Measurements from ENCODE around the gene AMDHD2.
"Not testable (repeated sequence)": the region's sequence is repeated elsewhere in the genome, so short reads cannot be mapped to it uniquely, and the experiment has no call there.

The AMDHD2 gene

DNA sequence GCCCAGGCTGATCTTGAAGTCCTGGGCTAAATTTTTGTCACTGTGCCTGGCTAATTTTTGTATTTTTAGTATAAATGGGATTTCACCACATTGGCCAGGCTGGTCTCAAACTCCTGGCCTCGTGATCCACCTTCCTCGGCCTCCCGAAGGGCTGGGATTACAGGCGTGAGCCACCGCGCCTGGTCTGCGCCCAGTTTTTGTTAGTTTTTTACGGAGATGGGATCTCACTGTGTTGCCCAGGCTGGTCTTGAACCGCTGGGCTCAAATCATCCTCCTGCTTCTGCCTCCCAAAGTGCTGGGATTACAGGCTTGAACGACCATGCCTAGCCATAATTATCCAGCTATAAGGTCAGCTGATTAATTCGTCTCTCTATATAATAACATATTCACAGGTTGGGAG lies 13.7 kb downstream of the AMDHD2 start:
- no peak for DNase-seq (ENCODE audit: low read depth, low spot score)

DNA sequence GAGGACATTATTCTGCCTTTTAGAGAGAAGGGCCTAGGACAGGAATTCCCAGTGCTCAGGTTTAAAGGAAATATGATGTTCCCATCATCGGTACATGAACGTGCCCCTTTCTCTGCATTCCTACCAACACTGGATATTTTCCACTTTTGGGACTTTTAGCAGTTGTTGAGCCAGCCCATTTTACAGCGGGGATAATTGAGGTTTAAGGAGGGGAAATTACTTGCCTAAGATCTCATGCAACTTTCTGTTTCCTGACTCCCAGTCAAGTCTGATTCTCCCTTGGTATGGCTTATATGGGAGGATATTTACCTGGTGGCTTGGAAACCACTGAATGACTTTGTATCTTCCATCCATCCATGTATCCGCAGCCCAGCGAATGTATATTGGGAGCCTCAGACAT lies 14.2 kb downstream of the AMDHD2 start:
- not testable (repeated sequence) for DNase-seq (ENCODE audit: low read depth, low spot score)

DNA sequence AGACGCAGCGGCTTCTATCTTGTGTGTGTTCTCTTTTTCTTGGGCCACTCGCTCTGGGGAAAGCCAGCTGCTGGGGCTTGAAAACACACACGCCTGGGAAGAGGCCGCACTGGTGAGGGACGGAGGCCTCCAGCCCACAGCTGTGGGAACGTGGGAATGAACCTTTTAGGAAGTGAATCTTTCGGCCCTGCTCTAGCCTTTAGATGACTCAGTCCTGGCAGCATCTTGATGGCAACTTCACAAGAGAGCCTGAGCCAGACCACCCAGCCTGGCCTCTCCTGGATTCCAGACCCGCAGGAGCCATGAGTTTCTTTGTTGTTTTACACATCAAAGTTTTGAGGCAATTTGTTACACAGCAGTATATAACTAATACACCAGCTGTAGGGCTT lies 15.4 kb downstream of the AMDHD2 start:
- no peak for DNase-seq (ENCODE audit: low read depth, low spot score)

DNA sequence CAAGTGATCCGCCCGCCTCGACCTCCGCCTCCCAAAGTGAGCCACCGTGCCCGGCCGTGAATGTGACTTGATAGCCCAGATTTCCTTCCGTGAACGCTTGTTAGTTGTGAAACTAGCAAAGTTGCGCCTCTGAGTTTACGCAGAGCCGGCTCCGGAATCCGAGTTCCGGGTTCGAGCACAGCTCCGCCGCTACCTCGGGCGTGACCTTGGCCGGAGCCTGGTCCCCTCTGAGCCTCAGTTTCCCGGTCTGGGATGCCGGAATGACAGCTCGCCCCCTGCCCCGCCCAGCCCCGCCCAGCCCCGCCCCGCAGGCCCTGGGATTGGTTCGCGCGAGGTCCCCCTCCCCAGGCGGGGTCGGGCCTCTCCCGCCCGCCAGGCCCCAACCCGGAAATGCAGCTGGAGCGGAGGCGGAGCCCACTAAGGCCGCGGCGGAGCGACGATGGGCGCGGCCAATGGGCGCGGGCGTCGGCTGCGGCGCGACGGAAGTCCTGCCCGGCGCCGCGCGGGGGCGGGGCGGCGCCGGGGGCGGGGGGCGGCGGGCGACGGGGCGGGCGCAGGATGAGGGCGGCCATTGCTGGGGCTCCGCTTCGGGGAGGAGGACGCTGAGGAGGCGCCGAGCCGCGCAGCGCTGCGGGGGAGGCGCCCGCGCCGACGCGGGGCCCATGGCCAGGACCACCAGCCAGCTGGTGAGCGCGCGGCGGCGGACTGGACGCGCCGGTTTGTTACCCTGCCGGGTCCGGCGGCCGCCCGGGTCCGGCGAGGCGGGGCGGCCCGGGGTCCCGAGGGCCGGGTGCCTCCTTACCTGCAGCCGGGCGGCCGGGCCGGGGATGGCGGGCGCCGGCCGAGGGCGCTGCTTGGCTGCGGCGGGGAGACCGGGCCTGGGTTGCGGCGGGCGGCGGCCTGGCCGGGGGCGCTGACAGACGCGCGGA lies 17.5 kb downstream of the AMDHD2 start, which contains the start of gene PDPK1:
TSS of gene PDPK1 (plus strand) at position 571 of the 929 bp plus-strand sequence. CDS start at position 663, 92 bp downstream.
- DNase-seq (ENCODE audit: low read depth, low spot score): peak; percentile 81

DNA sequence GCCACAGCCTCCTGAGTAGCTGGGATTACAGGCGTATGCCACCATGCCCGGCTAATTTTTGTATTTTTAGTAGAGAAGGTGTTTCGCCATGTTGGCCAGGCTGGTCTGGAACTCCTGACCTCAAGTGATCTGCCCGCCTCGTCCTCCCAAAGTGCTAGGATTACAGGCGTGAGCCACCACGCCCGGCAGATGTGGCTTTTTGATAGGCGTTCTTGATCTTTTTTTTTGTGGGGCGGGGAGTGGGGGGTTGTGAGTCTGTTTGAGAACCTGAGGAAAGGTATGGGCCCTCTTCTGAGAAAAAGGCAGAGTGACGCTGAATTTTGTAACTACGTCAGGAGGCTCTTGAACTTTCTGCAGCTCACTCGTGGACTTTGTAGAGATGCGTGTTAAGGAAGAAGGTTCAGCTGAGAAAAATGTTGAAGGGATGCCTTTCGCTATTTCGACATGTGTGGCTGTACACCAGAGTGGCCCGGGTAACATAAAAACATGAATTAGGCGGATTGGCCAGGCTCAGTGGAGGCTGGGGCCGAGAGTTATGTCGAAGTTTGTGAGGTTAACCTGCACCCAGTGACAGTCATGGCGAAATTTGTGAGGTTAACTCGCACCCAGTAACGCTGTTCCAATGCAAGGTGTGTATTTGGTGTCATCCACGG lies 19.1 kb downstream of the AMDHD2 start:
- not testable (repeated sequence) for DNase-seq (ENCODE audit: low read depth, low spot score)

DNA sequence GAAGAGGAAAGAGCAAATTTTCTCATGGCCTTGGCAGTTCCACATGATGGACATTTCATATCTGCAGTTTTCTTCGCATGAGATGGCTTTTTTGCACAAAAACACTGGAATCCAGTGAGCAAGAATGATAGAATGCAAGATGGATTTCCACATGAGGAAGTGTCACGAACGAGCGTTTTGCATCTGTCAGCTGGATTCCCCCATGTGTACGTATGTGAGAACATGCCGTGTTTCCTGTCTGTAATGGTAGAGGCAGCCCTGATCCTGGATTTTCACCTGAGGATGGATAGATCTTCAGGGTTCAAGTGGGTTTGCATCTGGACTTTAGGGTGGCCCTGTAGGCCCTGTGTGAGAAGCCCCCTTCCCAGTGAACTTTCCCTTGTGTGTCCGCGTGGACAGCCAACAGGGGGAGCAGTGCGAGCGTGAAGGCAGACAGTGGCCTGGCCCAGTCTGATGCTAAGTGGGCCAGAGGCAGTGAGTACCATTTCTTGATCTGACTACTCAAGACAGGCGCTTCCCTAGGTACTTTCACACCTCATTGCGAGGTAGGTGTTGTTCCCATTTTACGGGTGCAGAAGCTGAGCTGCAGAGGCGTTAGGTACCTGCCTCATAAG lies 19.8 kb downstream of the AMDHD2 start:
- not testable (repeated sequence) for DNase-seq (ENCODE audit: low read depth, low spot score)

DNA sequence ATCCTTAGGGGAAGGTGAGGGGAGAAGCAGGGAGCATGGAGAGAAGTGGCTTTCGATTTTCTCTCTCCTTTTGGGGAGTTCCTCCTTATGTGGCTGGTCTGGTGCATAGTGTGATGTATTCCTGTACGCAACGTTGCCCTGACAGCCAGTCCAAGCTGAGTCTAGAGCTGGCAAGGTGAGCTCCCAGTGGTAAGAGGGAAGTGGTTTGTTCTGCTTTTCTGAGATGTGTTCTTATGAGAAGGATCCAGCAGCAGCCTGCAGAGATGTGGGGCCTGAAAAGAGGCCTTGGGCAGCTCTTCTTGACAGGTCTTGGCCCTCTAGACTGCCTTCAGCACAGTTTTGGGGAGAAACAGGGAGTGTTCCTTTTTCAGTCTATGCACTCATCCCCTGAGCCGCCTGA lies 20.7 kb downstream of the AMDHD2 start:
- not testable (repeated sequence) for DNase-seq (ENCODE audit: low read depth, low spot score)

DNA sequence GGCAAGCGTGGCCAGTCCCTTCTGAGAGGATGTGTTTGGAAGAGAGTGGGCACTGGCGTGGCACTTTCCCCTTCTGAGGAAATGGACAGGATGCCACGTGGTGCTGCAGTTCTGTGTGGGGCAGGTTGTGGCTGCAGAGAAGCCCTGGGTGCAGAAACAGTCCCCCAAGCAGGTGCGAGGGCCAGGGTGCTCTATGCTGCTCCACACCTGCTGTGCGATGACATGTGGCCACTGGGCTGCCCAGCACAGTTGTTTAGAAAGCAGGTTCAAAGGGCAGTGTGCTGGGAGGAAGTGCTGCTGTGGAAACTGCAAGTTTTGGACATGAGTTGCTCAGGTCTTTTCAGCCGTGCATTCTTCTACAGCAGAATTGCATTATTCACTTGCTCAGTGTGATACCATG lies 21.2 kb downstream of the AMDHD2 start:
- DNase-seq (ENCODE audit: low read depth, low spot score): not testable (repeated sequence)

DNA sequence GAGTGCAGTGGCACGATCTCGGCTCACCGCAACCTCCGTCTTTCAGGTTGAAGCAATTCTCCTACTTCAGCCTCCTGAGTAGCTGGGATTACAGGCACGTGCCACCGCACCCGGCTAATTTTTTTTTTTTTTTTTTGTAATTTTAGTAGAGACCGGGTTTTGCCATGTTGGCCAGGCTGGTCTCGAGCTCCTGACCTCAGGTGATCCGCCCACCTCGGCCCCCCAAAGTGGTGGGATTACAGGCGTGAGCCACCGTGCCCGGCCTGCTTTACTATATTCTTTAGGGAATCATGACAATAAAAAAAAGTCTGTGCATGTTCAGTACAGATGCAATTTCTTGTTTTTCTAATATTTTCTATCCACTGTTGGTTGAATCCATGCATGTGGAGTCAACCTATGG lies 23.6 kb downstream of the AMDHD2 start:
- DNase-seq (ENCODE audit: low read depth, low spot score): not testable (repeated sequence)

DNA sequence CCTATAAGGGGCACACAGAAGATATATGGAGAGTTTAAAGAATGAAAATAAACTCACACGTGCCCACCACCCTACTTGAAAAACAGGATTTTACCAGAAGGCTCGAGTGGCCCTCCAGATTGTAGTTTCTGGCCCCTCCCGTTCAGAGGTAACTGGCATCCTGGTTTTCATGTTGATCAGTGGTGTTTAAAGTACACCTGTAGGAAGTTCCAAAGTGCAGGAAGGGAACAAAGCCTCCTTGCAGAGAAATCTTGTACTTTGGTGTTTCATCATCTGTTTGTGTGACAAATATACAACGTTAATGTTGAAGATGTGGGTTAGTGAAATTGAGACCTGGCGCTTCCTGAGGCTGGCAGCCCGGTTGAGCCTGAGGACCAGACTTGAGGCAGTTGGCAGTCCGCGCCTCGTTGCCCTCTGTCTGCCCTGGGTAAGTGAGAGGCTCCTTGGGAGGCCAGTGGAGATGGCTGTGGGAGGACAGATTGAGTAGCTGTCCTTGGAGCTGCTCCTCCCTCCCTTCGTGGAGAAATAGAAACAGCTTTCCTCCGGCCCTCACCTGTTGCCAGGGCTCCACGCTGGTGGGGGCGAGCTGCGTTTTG lies 30.2 kb downstream of the AMDHD2 start:
- DNase-seq (ENCODE audit: low read depth, low spot score): not testable (repeated sequence)

DNA sequence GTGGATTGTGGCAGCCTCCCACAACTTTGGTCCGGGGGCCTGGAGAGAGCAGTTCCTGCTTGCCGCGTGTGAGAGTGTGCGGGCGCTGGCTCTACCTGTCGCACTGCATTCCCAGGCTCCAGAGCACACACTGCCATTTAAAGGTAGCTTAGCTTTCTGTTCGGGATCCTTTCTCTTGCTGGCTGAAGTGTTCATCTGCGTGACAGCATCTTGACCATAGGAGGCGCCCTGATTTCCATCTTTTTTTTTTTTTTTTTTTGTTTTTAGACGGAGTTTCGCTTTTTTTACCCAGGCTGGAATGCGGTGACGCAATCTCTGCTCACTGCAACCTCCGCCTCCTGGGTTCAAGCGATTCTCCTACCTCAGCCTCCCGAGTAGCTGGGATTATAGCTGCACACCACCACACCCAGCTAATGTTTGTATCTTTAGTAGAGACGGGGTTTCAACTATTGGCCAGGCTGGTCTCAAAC lies 31.3 kb downstream of the AMDHD2 start:
- DNase-seq (ENCODE audit: low read depth, low spot score): not testable (repeated sequence)

DNA sequence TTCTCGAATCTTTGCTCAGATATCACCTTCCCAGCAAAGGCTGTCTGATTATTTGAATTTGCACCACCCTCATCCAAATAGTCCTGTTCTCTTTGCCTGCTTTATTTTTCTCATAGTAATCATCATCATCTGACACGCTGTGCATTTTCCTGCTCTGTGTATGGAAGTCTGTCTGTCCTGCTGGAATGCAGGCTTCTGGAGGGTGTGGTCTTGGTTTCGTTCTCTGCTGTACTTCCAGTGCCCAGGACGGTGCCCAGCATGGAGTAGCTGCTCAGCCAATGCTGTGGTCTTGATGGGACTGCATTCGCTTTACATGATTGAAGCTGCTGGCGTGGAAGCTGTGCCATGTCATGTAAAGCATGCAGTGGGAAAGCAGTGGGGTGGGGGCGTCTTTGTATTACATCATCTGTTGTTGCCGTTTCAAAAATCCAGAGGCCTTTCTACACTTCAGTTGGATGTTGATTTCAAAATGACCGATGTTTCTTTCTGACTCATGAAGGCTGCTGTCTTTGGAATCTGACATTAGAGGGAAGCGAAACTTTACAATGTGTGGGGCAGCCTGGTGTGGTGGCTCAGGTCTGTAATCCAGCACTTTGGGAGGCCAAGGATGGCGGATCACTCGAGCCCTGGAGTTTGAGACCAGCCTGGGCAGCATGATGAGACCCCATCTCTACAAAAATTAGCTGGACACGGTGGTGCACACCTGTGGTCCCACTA lies 34.7 kb downstream of the AMDHD2 start:
- DNase-seq (ENCODE audit: low read depth, low spot score): not testable (repeated sequence)

DNA sequence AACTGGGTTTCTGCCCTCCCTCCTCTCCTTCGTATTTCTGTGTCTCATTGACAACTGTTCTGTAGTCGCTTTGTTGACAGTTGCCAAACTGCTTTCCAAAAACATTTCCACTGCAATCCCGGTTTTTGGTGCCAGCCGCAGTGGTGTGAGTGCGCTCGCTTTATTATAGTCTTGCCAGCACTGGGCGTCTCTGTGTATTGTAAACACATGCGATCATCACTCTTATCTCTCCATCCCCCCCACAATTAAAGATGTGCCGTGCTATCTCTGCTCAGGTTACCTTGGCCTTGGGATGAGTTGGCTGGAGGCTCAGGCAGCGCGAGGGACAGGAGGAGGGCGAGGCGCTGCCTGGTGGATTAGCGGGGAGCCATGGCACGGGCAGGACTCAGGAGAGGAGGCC lies 37.0 kb downstream of the AMDHD2 start:
- DNase-seq (ENCODE audit: low read depth, low spot score): not testable (repeated sequence)

DNA sequence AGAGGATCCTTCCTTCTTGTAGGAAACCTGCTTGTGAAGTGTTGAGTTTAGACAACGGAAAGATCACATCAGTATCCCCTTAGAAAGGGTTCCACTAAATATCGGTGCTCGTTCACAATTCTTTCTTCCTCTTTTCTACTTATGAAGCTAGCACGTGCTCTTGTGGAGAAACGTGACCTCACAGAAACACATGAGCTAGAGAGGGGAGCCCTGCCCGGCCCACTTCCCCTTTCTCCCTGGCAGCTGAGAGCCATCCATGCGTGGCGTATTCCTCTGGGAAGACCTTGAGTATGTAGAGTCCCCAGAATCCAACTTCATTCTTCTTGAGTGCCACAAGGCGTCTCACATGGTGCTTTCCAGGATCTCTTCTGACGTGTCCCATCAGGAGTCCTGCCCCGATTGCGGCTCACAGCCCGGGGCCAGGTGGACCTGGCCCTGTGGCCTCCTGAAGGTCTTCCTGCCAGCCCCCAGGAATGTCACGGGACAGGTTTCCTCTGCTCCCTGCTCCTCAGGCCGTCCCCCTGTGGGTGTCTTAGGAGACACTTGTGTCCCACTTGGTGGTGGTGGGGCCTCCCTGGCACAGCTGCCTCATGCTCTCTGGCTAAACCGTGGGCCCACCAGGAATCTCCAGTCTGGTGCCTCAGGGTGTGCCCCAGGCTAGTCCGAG lies 40.1 kb downstream of the AMDHD2 start:
- not testable (repeated sequence) for DNase-seq (ENCODE audit: low read depth, low spot score)

DNA sequence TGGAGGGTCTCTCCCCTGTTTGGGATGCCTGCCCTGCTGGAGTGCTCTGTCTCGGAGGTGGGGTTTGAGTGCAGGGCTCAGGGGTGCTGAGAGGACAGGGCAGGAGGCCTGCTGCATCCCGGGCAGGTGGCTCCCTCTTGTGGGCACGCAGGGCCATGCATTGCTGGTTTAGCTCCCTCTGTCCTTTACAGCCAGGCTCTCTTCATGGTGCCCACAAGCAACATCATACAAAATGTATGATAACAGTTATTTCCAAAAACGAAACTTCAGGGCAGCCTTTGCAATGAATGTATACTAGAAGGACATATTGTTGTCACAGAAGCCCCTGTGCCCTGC lies 40.6 kb downstream of the AMDHD2 start:
- DNase-seq (ENCODE audit: low read depth, low spot score): not testable (repeated sequence)

DNA sequence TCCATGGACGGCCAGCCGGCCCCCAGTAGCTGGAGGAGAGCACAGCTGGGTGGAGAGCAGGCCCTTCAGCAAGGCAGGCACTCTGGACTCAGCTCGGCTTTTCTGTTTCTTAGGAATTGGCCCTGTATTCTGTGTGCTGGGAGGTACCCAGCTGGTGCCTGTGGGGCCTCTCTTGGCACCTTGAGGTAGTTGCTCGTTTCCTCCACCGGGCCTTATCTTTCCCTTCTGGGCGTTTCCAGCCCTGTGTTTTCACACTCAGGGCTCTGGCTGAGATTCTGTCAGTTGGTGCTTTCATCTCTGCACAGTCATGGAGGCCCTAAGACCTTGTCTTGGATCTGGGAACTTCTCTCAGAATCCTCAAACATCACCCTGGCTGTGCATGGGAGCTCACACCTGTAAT lies 47.3 kb downstream of the AMDHD2 start:
- DNase-seq (ENCODE audit: low read depth, low spot score): not testable (repeated sequence)

DNA sequence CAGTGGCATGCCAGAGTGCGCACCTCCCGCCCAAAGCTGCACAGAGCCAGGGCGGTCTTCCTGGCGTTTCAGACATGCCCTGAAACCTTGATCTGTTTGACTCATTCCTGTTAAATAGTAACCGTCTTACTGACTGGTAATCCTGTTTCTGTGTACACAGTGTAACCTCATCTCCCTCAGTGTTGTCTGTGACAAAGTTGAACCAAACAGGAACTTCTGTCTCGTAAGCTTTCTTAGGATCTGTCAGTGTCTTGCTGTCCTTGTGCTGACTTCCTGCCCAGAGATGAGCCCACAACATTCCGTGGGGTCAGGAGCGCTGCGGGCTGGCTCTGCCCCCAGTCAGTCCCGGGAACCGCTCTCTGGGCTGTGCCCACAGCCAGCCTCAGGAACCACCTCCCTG lies 48.4 kb downstream of the AMDHD2 start:
- not testable (repeated sequence) for DNase-seq (ENCODE audit: low read depth, low spot score)

DNA sequence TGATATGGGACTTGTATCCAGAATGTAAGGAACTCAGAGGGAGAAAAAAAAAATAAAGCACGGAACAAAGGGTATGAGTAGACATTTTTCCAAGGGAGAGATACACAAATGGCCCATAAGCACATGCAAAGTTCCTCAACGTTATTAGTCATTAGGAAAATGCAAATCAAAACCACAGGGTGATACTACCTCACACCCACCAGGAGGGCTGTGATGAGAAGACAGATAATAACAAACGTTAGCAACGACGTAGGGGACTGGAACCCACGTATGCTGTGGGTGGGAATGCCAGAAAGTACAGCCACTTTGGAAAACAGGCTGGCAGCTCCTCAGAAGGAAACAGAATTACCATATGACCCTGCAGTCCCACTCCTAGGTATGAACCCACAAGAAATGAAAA lies 52.5 kb downstream of the AMDHD2 start:
- DNase-seq (ENCODE audit: low read depth, low spot score): not testable (repeated sequence)

DNA sequence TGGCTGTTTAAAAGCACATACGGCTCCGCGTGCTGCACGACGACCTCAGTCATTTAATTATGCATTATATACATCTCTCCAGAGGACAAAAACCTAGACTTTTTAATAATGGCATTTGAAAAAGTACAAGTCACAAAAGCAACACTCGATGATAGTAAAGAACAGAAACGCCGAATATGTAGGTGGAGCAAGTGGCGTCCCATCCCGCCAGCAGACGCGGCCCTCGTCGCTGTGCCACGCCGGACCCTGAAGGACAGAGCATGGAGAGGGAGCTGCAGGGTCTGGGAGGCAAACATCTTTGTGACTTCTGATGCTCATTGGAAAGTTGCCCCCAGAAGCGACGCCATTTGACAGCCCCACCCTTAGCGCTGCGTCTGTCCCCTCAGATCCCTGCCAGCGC lies 55.7 kb downstream of the AMDHD2 start:
- DNase-seq (ENCODE audit: low read depth, low spot score): not testable (repeated sequence)

DNA sequence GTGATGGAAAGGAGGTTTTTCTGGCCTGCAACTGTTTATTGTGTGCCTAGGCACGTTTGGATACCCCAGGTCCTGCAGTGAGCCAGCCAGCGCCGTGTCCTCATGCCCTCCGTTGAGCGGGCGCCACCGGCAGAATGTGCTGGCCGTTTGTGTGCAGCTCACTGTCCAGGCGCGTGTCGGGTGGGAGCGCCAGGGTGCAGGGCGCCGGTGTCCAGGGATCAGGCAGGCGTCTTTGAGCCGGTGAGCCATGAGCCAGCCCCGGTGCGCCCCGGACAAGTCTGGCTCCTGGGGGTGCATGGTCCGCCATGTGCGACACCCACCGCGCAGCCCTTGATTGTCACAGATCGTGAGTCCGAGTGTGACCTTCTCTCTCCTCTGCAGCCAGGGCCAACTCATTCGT lies 56.9 kb downstream of the AMDHD2 start:
- DNase-seq (ENCODE audit: low read depth, low spot score): not testable (repeated sequence)

DNA sequence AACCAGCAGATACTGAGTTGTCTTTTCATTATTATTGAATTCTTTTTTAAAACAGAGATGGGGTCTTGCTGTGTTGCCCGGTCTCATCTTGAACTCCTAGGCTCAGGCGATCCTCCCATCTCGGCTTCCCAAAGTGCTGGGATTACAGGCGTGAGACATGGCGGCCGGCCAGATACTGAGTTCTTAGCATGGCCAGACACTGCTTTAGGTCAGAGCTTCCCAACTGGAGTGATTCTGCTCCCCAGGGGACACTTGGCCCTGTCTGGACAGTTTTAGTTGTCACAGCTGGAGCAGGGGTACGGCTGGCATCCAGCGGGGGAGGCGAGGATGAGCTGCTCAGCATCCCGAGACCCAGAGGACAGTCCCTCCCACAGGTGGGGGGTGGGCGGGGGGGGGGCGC lies 58.7 kb downstream of the AMDHD2 start:
- DNase-seq (ENCODE audit: low read depth, low spot score): not testable (repeated sequence)

Data from smooth muscle cell of the brain vasculature (primary cell).